ENCODE data around the gene BCL2L11.
"Not testable (repeated sequence)": the region's sequence is repeated elsewhere in the genome, so short reads cannot be mapped to it uniquely, and the experiment has no call there.

The BCL2L11 gene

GRCh38 chr2:111120253-111121027 is at the start of gene BCL2L11:
Gene BCL2L11 (plus strand): TSS chr2:111120914. CDS start chr2:111123746, 2,832 bp downstream.
- peak; percentile 83 for DNase-seq (ENCODE audit: low spot score)

GRCh38 chr2:111071600-111072171 is 49.0 kb upstream of the BCL2L11 start:
- no peak for DNase-seq (ENCODE audit: low spot score)

GRCh38 chr2:111072220-111072871 is 48.4 kb upstream of the BCL2L11 start:
- no peak for DNase-seq (ENCODE audit: low spot score)

GRCh38 chr2:111082659-111083058 is 38.1 kb upstream of the BCL2L11 start:
- DNase-seq (ENCODE audit: low spot score): not testable (repeated sequence)

- no peak for DNase-seq (ENCODE audit: low spot score)
Observed at GRCh38 chr2:111091811-111092211, 28.9 kb upstream of the BCL2L11 start.

- DNase-seq (ENCODE audit: low spot score): peak; percentile 75
Observed at GRCh38 chr2:111094691-111095090, 26.0 kb upstream of the BCL2L11 start.

- no peak for DNase-seq (ENCODE audit: low spot score)
Observed at GRCh38 chr2:111095434-111095833, 25.3 kb upstream of the BCL2L11 start.

GRCh38 chr2:111099402-111099801 is 21.3 kb upstream of the BCL2L11 start:
- DNase-seq (ENCODE audit: low spot score): no peak

GRCh38 chr2:111100087-111100764 is 20.5 kb upstream of the BCL2L11 start:
- DNase-seq (ENCODE audit: low spot score): no peak

- DNase-seq (ENCODE audit: low spot score): no peak
Observed at GRCh38 chr2:111100765-111101162, 19.9 kb upstream of the BCL2L11 start.

- DNase-seq (ENCODE audit: low spot score): no peak
Observed at GRCh38 chr2:111101592-111101991, 19.1 kb upstream of the BCL2L11 start.

- DNase-seq (ENCODE audit: low spot score): no peak
Observed at GRCh38 chr2:111102216-111102615, 18.5 kb upstream of the BCL2L11 start.

- DNase-seq (ENCODE audit: low spot score): no peak
Observed at GRCh38 chr2:111105926-111106325, 14.8 kb upstream of the BCL2L11 start.

- DNase-seq (ENCODE audit: low spot score): no peak
Observed at GRCh38 chr2:111106706-111107105, 14.0 kb upstream of the BCL2L11 start.

- no peak for DNase-seq (ENCODE audit: low spot score)
Observed at GRCh38 chr2:111108745-111109271, 11.9 kb upstream of the BCL2L11 start.

- DNase-seq (ENCODE audit: low spot score): no peak
Observed at GRCh38 chr2:111111101-111111755, 9.5 kb upstream of the BCL2L11 start.

- no peak for DNase-seq (ENCODE audit: low spot score)
Observed at GRCh38 chr2:111113838-111114237, 6.9 kb upstream of the BCL2L11 start.

- DNase-seq (ENCODE audit: low spot score): no peak
Observed at GRCh38 chr2:111116011-111116746, 4.5 kb upstream of the BCL2L11 start.

- peak; percentile 71 for DNase-seq (ENCODE audit: low spot score)
Observed at GRCh38 chr2:111116843-111117597, 3.7 kb upstream of the BCL2L11 start.

All from globus pallidus (tissue), 1 donor.